HG03064 (cell line): Measurements from ENCODE around the gene ATP11A.
A peak's percentile ranks its signal among the peaks of the same experiment; 100 is the strongest.
"Not testable (repeated sequence)": the region's sequence is repeated elsewhere in the genome, so short reads cannot be mapped to it uniquely, and the experiment has no call there.

Experiments
- ATAC-seq: cut with Tn5 transposase; IDR thresholded peaks from one replicate; pipeline ENCODE4 v1.9.1; 2021; ENCODE audit warnings: low read depth; ENCODE audit not compliant: unreplicated experiment

ATP11A gene

DNA sequence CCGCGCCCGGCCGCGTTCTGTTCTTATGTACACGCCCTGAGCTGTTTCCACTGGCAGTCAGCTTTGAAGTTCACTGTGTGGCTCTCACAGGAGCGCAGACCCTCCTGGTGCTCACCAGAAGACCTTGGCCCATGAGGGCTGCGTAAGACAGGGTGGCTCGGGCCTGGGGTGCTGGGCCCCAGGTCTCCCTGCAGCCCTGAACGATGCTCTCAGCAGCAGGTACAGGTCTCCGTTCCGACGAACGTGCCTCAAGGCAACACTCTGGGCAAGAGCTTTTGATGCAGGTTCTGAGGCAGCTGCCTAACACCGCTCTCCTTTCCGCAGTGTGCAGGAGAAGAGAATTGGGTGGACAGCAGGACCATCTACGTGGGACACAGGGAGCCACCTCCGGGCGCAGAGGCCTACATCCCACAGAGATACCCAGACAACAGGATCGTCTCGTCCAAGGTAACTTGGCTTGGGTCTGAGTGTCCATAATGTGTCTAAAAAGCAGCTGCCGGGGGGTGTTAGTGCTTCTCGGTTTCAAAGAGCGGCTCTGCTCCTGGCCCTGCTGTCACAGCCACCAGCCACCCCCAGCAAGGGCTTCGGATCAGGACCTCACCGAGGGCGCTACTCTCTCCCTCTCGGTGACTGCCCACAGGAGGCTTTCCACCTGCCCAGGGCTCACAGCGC, 95.1 kb downstream of the ATP11A start:
- no peak for ATAC-seq

DNA sequence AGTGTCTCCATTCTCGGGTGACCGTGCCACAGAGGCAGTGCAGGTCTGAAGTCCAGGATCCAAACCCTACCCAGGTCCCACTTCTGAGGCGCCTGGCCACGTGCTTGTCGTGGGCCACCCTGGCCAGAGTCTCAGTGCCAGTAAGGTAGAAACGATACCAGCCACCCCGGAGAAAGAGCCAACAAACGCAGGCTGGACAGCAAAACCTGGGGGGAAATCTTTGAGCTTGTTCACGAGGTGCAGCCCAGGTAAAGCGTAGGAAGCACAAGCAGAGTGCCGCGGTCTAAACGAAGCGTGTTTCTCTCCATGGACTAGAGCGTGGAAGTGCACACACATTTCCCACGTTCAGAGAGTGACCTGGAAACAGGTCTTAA, 95.6 kb downstream of the ATP11A start:
- ATAC-seq = no peak

- ATAC-seq = not testable (repeated sequence)
These were observed 97.0 kb downstream of the ATP11A start for GRCh38 chr13:112786810-112787209.

GRCh38 chr13:112790735-112791641, 101.2 kb downstream of the ATP11A start:
- ATAC-seq = no peak

DNA sequence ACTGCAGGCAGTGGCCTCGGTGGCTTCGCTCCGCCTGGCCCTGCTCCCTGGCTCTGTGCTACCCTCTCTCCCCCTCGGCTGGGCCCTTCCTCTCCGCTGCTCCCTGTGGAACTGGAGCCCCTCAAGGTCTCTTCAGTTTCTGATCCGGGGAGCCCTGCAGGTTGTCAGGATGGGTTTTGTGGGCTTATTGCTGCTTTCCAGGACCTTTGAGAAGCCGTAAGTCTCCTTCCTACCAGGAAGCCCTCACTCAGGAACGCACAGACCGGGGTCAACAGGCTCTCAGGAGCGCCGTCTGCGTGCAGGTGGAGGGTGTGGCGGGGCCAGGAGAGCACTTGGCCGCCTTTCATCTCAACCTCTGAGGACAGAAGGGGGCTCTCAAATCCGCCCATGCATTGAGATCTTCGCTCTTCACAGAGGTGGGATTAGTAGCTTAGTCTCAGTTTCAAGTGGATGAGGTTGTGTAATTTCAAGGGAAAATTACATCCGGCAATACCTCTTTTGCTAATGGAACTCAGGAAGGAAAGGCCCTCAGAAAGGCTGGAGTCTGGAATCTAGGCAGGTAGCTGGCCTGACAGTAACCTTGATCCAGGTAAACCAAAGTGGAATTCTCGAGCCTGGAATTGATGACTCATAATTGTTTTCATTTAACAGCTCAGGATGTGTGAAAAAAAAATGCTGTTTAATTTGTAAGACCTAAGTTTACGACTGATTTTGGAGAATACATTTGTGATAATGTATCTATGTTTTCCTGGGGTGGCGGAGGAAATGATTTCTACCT, 102.0 kb downstream of the ATP11A start:
- ATAC-seq = no peak

DNA sequence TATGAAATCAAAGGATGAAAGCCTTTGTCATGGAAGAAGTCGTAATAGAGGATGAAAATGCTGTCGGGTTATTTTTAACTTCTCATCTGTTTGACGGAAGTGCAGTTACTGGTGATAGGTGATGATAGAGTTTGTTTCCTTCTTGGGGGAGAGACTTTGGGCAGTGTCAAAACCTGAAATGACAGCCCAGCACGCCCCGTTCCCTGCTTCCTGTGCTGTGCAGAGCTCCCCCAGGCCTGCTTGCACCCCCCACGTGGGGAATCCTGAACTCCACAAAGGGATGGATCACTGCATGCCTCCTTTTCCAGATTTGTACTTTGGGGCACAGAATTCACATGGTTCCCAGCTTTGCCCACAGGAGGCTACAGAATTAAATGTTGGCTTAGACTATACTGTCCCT, 102.7 kb downstream of the ATP11A start:
- no peak for ATAC-seq

- no peak for ATAC-seq
These were observed 104.0 kb downstream of the ATP11A start for GRCh38 chr13:112793545-112794445.

DNA sequence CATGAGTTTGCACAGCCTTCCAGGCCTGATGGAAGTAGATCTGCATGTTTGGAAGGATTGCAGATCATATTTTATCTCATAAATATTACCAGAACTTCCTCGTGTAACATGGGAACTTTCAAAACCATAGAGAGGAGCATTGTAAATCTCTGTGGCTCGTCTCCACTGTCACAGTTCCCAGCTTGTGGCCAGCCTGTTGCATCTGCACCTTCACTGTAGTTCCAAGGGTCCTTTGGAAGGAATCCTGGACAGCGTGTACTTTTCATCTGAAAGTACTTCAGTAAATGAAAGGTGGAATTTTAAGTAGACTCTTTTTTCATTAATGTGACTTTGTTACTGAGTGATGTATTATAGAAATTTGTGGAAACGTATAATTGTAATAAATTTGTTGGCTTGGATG, 105.4 kb downstream of the ATP11A start:
- ATAC-seq = no peak

DNA sequence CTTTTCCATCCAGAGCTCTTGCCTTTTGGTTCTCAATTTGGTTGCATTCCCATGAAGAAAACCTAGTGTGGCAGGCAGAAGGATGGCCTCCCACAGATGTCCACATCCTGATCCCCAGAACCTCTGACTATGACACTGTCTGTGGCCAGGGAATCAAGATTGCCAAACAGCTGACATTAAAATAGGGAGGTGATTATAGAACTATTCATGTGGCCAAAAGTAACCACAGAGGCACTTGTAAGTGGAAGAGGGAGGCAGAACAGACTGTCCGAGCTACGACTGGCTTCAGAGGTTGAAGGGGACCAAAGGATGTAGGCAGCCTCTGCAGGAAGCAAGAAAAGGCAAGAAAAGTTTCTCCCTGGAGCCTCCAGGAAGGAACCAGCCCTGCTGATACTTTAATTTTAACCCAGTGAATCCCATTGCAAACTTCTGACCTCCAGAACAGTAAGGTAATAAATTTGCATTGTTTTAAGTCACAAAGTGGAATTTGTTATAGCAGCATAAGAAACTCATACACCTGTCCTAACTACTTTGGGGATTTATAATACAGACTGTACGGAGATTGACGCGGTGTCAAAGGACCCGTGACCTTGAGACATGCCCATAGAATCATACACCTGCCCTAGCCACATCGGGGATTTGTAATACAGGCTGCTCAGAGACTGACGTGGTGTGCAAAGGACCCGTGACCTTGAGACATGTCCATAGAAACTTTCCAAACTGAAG, 106.5 kb downstream of the ATP11A start:
- no peak for ATAC-seq

DNA sequence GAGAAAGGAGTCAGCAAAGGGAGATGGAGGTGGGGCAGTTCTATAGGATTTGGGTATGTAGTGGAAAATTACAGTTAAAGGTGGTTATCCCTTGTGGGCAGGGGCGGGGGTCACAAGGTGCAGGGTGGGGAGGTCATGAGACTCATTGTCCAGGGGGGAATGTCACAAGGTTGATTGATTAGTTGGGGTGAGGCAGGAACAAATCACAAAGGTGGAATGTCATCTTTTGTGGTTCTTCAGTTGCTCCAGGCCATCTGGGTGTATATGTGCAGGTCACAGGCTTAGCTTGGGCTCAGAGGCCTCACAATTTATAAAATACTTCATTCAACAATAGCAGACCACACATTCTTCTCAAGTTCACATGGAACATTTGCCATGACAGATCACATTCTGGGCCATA, 109.6 kb downstream of the ATP11A start:
- no peak for ATAC-seq

- ATAC-seq = no peak
These were observed 110.2 kb downstream of the ATP11A start for GRCh38 chr13:112800057-112800456.

GRCh38 chr13:112800807-112801206, 111.0 kb downstream of the ATP11A start:
- ATAC-seq = not testable (repeated sequence)

DNA sequence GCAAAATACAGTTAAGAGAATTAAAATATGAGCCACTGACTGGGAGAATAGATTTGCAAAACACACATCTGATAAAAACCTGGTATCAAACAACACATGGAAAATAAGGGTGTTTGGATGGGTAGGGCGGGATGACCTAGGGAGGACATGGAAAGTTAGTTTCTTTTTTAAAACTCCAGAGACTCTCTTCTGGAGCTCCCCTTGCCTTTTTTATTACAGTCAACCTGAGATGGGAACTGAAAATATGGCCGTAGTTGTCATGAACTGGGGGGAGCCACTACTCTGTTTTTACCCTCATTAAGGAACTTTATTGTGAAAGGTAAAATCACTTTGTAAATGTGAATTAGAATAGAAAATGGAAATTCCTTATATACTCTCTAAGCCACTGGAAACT, 113.0 kb downstream of the ATP11A start:
- no peak for ATAC-seq

GRCh38 chr13:112803422-112803821, 113.6 kb downstream of the ATP11A start:
- peak; percentile 69 for ATAC-seq

DNA sequence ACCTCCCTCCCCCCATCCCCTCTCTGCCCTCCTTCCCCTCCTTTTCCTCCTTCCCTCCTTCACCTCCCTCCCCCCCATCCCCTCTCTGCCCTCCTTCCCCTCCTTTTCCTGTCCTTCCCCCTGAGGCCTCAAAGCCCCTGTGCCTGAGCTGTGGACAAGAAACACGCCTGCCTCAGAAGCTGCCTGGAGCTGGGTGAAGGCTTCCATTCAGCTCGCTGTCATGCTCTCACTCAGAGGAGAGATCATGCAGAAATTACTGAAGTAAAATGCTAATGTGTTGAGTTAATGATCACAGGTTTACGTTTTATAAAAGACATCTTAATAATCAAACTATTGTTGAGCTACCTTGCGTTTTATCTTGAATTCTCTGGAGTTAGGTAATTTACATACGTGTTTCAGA, 114.5 kb downstream of the ATP11A start:
- ATAC-seq = no peak

DNA sequence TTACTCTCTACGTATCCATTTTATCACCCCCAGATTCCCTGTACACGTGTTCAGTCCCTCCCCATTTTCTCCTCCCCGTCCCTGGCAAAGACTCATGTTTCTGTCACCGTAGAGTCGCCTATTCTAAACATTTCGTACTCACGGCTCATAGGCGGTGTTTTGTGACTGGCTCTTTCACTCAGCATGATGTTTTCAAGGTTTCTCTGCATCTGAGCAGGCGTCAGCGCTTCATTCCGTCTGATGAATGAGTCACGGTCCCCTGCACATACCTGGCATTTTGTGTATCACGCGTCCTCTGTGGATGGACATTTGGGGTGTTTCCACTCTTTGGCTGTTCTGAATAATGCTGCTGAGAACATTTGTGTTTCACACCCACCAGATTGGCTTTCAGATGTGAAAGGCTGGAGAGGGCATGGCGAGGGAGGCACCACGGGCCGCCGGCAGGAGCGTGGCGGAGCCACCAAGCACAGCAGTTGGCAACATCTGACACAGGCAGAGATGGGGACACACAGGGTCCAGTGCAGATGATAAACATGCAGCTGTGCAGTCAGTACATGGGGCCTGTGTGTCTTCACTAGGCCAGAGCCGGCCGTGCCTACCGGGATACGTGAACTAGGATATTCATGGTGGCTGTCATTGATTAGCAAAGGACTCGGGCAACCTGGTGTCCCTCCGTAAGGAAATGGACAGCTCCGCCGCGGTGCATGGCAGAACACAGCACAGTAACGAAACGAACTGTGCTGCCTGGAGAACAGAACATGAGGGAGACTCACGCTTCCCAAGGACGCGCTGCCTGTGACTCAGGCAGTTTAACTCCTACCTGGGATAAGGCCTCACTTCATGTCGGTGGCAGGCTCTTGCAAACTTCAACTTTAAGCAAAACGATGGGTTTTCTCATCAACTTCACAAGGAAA, 117.2 kb downstream of the ATP11A start:
- ATAC-seq = no peak

DNA sequence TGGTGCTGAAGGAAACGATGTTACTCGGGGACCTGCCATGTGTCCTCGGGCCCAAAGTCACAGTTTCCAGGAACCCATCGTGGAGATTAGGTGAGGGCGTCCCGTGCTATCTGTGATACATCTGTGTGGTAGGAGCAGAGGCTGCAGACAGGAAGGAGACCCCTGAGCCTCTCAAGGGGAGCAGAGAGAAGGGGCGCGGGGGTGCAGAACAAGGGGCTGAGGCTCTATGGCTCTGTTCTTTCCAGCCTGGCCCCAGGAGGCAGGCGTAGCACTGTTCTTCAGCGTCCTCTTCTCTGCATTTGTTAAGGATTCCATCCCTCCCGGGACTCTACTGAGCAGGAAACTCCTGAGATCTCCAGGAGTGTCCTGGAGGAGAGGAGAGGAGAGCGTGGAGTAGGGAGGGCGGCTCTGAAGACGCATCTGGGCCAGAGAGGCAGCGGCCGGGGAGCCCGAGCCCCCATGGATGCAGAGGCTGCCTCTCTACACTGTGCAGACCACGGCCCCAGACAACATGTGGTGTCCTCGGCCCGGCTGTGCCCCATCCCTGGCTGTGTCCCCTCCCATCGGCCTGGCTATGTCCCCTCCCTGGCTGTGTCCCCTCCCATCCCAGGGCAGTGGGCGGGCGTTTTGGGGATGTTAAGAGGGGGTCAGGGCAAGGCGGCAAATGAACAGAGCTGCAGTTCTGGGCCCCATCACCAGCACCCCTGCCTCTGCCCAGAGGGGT, 118.0 kb downstream of the ATP11A start:
- ATAC-seq = no peak
